OCI-LY7 (cell line): Measurements from ENCODE around the gene LPAR2. TPM values are rescaled to one million over a fixed set of nuclear protein-coding genes. Genes with fewer than 3 reads are reported as not detected.

Experiments used
- BruUV-seq: library from RNA; stranded (reverse); fragments of 400-500 nt; replicated peaks from 2 replicates; lab custom pipeline; 2021; lab: Mats Ljungman, UMichigan
- CTCF ChIA-PET: fragments of 300-600 bp; sonication (Branson Sonifier 250); formaldehyde crosslinking; loops from one replicate; lab custom pipeline; 2022; ENCODE audit warnings: antibody characterized with exemption; ENCODE audit not compliant: unreplicated experiment; lab: Charles Lee
- POLR2A ChIA-PET: fragments of 300-600 bp; sonication (Branson Sonifier 250); formaldehyde crosslinking; loops from one replicate; lab custom pipeline; 2022; ENCODE audit warnings: antibody characterized with exemption; lab: Charles Lee
- DNase-seq: peaks from one replicate; pipeline ENCODE4 v3.0.0-alpha.2; 2015; ENCODE audit warnings: low spot score
- H2AFZ ChIP-seq: fragments of 200-600 bp; sonication (generic), shearing (Covaris generic); 2 replicates; pipeline ENCODE4 v1.6.1; 2014; ENCODE audit warnings: mild to moderate bottlenecking, antibody characterized with exemption, low read length, moderate library complexity
- H3K27ac ChIP-seq: fragments of 200-600 bp; sonication (generic); 2 replicates; pipeline ENCODE4 v1.5.1; 2014; ENCODE audit warnings: mixed run types, low read depth, mild to moderate bottlenecking, moderate library complexity, low read length, inconsistent platforms; ENCODE audit not compliant: poor library complexity, severe bottlenecking
- H3K36me3 ChIP-seq: fragments of 200-600 bp; sonication (generic); 2 replicates; pipeline ENCODE4 v1.6.1; 2014; ENCODE audit warnings: mild to moderate bottlenecking, antibody characterized with exemption, low read length, moderate library complexity, mixed read lengths; ENCODE audit not compliant: insufficient read depth
- H3K4me1 ChIP-seq: fragments of 200-600 bp; sonication (generic); 2 replicates; pipeline ENCODE4 v1.5.1; 2014; ENCODE audit warnings: mild to moderate bottlenecking, low read length; ENCODE audit not compliant: insufficient read depth, poor library complexity, severe bottlenecking
- H3K4me2 ChIP-seq: fragments of 200-600 bp; sonication (generic); 2 replicates; pipeline ENCODE4 v1.6.1; 2014; ENCODE audit warnings: mild to moderate bottlenecking, low read length
- H3K4me3 ChIP-seq: fragments of 200-600 bp; sonication (generic); 2 replicates; pipeline ENCODE4 v1.5.1; 2014; ENCODE audit warnings: mild to moderate bottlenecking, low read depth, low read length; ENCODE audit not compliant: poor library complexity, severe bottlenecking
- H3K79me2 ChIP-seq: fragments of 200-600 bp; sonication (generic); 2 replicates; pipeline ENCODE4 v1.6.1; 2016; ENCODE audit warnings: low read depth, mild to moderate bottlenecking, low read length, moderate library complexity, mixed read lengths; ENCODE audit not compliant: insufficient read depth
- H3K9me2 ChIP-seq: fragments of 200-600 bp; sonication (generic); 2 replicates; pipeline ENCODE4 v1.6.1; 2016; ENCODE audit warnings: mild to moderate bottlenecking, low read length, mixed read lengths; ENCODE audit not compliant: insufficient read depth
- H3K9me3 ChIP-seq: fragments of 200-600 bp; sonication (generic); 2 replicates; pipeline ENCODE4 v1.6.1; 2014; ENCODE audit warnings: mild to moderate bottlenecking, mixed run types, low read length, mixed read lengths
- H4K20me1 ChIP-seq: fragments of 200-600 bp; sonication (generic); 2 replicates; pipeline ENCODE4 v1.6.1; 2014; ENCODE audit warnings: mild to moderate bottlenecking, antibody characterized with exemption, low read length, moderate library complexity, mixed read lengths; ENCODE audit not compliant: insufficient read depth
- EZH2phosphoT487 ChIP-seq: fragments of 200-600 bp; sonication (generic); IDR thresholded peaks from 2 replicates; pipeline ENCODE4 v1.6.1; 2018; ENCODE audit warnings: low read depth, borderline replicate concordance, mild to moderate bottlenecking, mixed run types, antibody characterized with exemption, low read length, moderate library complexity, mixed read lengths
- intact Hi-C: fragments of 100-400 bp; cut with micrococcal nuclease; formaldehyde crosslinking; loops from one replicate; pipeline ENCODE4 v1.10.0; 2022; ENCODE audit not compliant: unreplicated experiment
- total RNA-seq, 2 experiments: library from RNA; depleted of rRNA in 1 of 2; stranded (reverse); fragments of >200 nt in 1 of 2; shearing (Covaris generic) in 1 of 2; gene quantifications; 2 replicates each; pipeline ENCODE4 v1.2.3, GENCODE V29; 2014 to 2022
- TF ChIP-seq, protein P1 (sequence below): fragments of 200-600 bp; sonication (generic); conservative IDR thresholded peaks from 2 replicates; pipeline ENCODE4 v1.5.1; 2014; ENCODE audit warnings: mild to moderate bottlenecking, antibody characterized with exemption, low read length, moderate library complexity, mixed read lengths

LPAR2 gene
- total RNA-seq, 2 experiments from 2014 or later = 12.4 to 18.4 TPM

DNA sequence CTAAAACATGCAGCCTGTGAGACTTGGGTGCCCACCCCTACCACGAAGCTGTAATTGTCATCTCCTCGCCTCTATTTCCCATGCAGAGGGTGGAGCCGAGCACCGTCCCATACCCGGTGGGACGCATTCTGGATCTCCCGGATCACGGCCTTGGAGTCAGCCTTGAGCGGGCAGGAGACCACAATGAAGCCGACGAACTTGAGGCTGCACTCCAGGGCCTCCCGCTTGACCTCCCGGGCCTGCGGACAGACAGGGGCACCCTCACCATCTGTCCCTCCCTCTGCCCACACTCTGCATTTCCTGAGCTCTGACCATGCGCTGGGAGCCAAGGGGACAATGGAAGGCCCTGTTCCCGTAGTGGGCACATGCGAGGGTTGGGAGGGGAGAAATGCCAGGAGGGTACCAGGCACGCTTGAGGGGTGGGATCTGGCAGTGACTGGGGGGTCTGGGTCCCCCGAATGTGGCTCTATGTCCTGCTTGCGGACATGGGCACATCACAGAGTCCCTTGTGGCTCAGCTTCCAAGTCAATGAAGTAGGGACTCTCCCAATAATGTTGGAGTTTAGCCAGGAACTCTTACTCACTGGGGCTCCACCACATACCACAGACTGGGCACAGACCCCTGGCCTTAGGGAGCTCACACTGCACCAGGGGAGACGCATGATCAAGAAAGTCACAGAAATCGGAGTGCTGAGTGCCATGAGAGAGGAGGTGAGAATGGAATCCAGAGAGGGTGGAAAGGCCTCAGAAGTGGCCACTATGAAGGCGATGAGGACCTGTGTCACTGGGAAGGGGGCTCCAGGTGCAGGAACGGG is 24.7 kb upstream of the LPAR2 start:
- Histone ChIP-seq H3K4me3 (no peak overlapping the region), H3K9me3 (no peaks in the 10 kb centered on the region), H3K4me2 (no peak overlapping the region), H3K27ac (no peak overlapping the region), H4K20me1 (no peaks in the 10 kb centered on the region), H3K9me2 (no peaks in the 10 kb centered on the region), H3K4me1 (no peaks in the 10 kb centered on the region), H3K79me2 (no peaks in the 10 kb centered on the region), H2AFZ (no peak overlapping the region), H3K36me3 (peaks cover 94% of the 10 kb centered on the region)
- POLR2A ChIA-PET = no interaction called here
- BruUV-seq = no TSS peak
- no peak for DNase-seq
- intact Hi-C loops = no loop called here
- CTCF ChIA-PET = no interaction called here
- no peak for TF ChIP-seq EZH2phosphoT487
- TF ChIP-seq, protein P1, sequence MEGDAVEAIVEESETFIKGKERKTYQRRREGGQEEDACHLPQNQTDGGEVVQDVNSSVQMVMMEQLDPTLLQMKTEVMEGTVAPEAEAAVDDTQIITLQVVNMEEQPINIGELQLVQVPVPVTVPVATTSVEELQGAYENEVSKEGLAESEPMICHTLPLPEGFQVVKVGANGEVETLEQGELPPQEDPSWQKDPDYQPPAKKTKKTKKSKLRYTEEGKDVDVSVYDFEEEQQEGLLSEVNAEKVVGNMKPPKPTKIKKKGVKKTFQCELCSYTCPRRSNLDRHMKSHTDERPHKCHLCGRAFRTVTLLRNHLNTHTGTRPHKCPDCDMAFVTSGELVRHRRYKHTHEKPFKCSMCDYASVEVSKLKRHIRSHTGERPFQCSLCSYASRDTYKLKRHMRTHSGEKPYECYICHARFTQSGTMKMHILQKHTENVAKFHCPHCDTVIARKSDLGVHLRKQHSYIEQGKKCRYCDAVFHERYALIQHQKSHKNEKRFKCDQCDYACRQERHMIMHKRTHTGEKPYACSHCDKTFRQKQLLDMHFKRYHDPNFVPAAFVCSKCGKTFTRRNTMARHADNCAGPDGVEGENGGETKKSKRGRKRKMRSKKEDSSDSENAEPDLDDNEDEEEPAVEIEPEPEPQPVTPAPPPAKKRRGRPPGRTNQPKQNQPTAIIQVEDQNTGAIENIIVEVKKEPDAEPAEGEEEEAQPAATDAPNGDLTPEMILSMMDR = no peak

- BruUV-seq = no TSS peak
- no peak for DNase-seq
- peaks cover 94% of the 10 kb centered on the region for H3K36me3 ChIP-seq
Measured at GRCh38 chr19:19651076-19651475, 23.1 kb upstream of the LPAR2 start.

DNA sequence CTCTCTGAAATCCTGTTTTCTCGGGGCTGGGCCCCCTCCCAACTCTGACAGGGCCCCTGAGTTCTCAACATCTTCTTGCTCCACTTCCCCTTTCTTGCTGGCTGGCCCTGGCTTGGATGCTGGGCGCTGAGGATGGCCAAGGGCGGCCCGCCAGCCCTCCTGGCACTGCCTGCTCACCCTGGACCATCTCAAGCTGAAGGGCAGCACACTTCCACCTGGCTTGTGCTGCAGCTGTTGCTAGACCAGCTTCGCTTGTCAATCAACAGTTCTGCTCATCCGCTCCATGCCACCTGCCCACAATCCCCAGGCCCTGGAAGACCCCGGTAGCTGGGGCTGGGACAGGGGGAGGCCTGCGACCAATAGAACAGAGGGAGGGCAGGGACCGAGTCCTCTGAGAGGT is 22.3 kb upstream of the LPAR2 start:
- intact Hi-C loops = no loop called here
- H3K36me3 ChIP-seq = peaks cover 93% of the 10 kb centered on the region
- ChIA-PET POLR2A (no interaction called here), CTCF (no interaction called here)
- DNase-seq = no peak
- H3K9me3 ChIP-seq = no peaks in the 10 kb centered on the region
- H2AFZ ChIP-seq = no peak overlapping the region
- BruUV-seq = no TSS peak
- no peak overlapping the region for H3K4me2 ChIP-seq
- no peaks in the 10 kb centered on the region for H4K20me1 ChIP-seq
- no peaks in the 10 kb centered on the region for H3K79me2 ChIP-seq
- H3K4me3 ChIP-seq = no peak overlapping the region
- H3K9me2 ChIP-seq = no peaks in the 10 kb centered on the region
- no peak overlapping the region for H3K27ac ChIP-seq
- no peaks in the 10 kb centered on the region for H3K4me1 ChIP-seq
- TF ChIP-seq, protein P1 = no peak
- TF ChIP-seq EZH2phosphoT487 = no peak

More at GRCh38 chr19:19651076-19651475, 23.1 kb upstream of the LPAR2 start:
- no peaks in the 10 kb centered on the region for H3K9me2 ChIP-seq
- H2AFZ ChIP-seq = no peak overlapping the region
- TF ChIP-seq EZH2phosphoT487 = no peak
- TF ChIP-seq, protein P1 = no peak
- ChIA-PET POLR2A (no interaction called here), CTCF (no interaction called here)
- no peaks in the 10 kb centered on the region for H4K20me1 ChIP-seq
- no peak overlapping the region for H3K27ac ChIP-seq
- H3K4me2 ChIP-seq = no peak overlapping the region
- no peaks in the 10 kb centered on the region for H3K4me1 ChIP-seq
- no peak overlapping the region for H3K4me3 ChIP-seq
- no peaks in the 10 kb centered on the region for H3K79me2 ChIP-seq
- intact Hi-C loops = no loop called here
- H3K9me3 ChIP-seq = no peaks in the 10 kb centered on the region
